Smooth muscle cell (in vitro differentiated cells): ENCODE results near the gene RNFT2. TPM values are rescaled to one million over a fixed set of nuclear protein-coding genes. Genes with fewer than 3 reads are reported as not detected.

Experiments
- DNase-seq: peaks from one replicate; lab custom pipeline; 2025; ENCODE audit not compliant: unreplicated experiment; lab: John Stamatoyannopoulos, UW
- H2AFZ ChIP-seq: fragments of 200-600 bp; sonication (generic); 2 replicates; pipeline ENCODE4 v1.6.0; 2016; ENCODE audit warnings: antibody characterized with exemption, low read depth, mild to moderate bottlenecking
- H3F3A ChIP-seq: fragments of 200-600 bp; sonication (generic); 2 replicates; pipeline ENCODE4 v1.6.0; 2017; ENCODE audit warnings: antibody characterized with exemption, low read depth
- H3K27ac ChIP-seq: fragments of 200-600 bp; sonication (generic); 2 replicates; pipeline ENCODE4 v1.5.1; 2016; ENCODE audit warnings: low read depth, mild to moderate bottlenecking
- H3K27me3 ChIP-seq: fragments of 200-600 bp; sonication (generic); 2 replicates; pipeline ENCODE4 v1.6.1; 2016; ENCODE audit warnings: low read depth, mild to moderate bottlenecking
- H3K36me3 ChIP-seq: fragments of 200-600 bp; sonication (generic); 2 replicates; pipeline ENCODE4 v1.5.1; 2016; ENCODE audit warnings: low read depth
- H3K4me1 ChIP-seq: fragments of 200-600 bp; sonication (generic); 2 replicates; pipeline ENCODE4 v1.5.1; 2016; ENCODE audit warnings: low read depth
- H3K4me2 ChIP-seq: fragments of 200-600 bp; sonication (generic); 2 replicates; pipeline ENCODE4 v1.6.0; 2016; ENCODE audit warnings: mild to moderate bottlenecking
- H3K4me3 ChIP-seq: fragments of 200-600 bp; sonication (generic); 2 replicates; pipeline ENCODE4 v1.5.1; 2016; ENCODE audit warnings: mild to moderate bottlenecking
- H3K79me2 ChIP-seq: fragments of 200-600 bp; sonication (generic); 2 replicates; pipeline ENCODE4 v1.6.0; 2016; ENCODE audit warnings: low read depth, mild to moderate bottlenecking
- H3K9ac ChIP-seq: fragments of 200-600 bp; sonication (generic); 2 replicates; pipeline ENCODE4 v1.6.0; 2016; ENCODE audit warnings: low read depth
- H3K9me3 ChIP-seq: fragments of 200-600 bp; sonication (generic); replicated peaks from 2 replicates; pipeline ENCODE4 v1.5.1; 2016; ENCODE audit warnings: low read depth
- H4K20me1 ChIP-seq: fragments of 200-600 bp; sonication (generic); 2 replicates; pipeline ENCODE4 v1.6.0; 2016; ENCODE audit warnings: low read depth
- CTCF ChIP-seq: fragments of 200-600 bp; sonication (generic); IDR thresholded peaks from 2 replicates; pipeline ENCODE4 v1.5.1; 2017; ENCODE audit warnings: borderline replicate concordance, mild to moderate bottlenecking, antibody characterized with exemption; ENCODE audit not compliant: insufficient read depth, poor library complexity, severe bottlenecking
- WGBS: methylation state at CpG from one replicate; pipeline ENCODE4 v1.1.7; 2016; ENCODE audit warnings: low lambda C conversion rate; 5-methylcytosine and 5-hydroxymethylcytosine counted together
- polyA plus RNA-seq: library from polyadenylated mRNA; unstranded; fragments of >200 nt; fragmentation: Nextera tagmentation; extraction: Ambion mirVana; gene quantifications from 2 replicates; pipeline ENCODE4 v1.2.1, GENCODE V29; 2016
- total RNA-seq: library from RNA; depleted of rRNA; stranded (reverse); fragments of >200 nt; gene quantifications from 2 replicates; pipeline ENCODE4 v1.2.3, GENCODE V29; 2014

RNFT2 gene
- total and polyA plus RNA-seq, 2 experiments from 2014 or later, result 2.0 to 2.4 TPM

- DNase-seq, result no peak
- Histone ChIP-seq H2AFZ (no peak overlapping the region), H3K9ac (no peak overlapping the region), H3K9me3 (no peaks in the 10 kb centered on the region), H3K27ac (no peak overlapping the region), H3K79me2 (no peaks in the 10 kb centered on the region), H3K4me1 (peaks cover 11% of the 10 kb centered on the region), H3F3A (no peaks in the 10 kb centered on the region), H3K4me2 (no peak overlapping the region), H4K20me1 (no peaks in the 10 kb centered on the region), H3K36me3 (no peaks in the 10 kb centered on the region), H3K27me3 (peaks cover 56% of the 10 kb centered on the region), H3K4me3 (no peak overlapping the region)
- TF ChIP-seq CTCF, result no peak
- WGBS, result 83% methylated on average over 2 of the region's 2 CpGs
Observed at GRCh38 chr12:116885491-116885890, 147.4 kb downstream of the RNFT2 start.

- no peaks in the 10 kb centered on the region for H3K4me1 ChIP-seq
- peaks cover 40% of the 10 kb centered on the region for H3K27me3 ChIP-seq
- no peak for TF ChIP-seq CTCF
- H3K27ac ChIP-seq, result no peak overlapping the region
- H3F3A ChIP-seq, result no peaks in the 10 kb centered on the region
- no peaks in the 10 kb centered on the region for H3K79me2 ChIP-seq
- no peaks in the 10 kb centered on the region for H4K20me1 ChIP-seq
- DNase-seq, result no peak
- H2AFZ ChIP-seq, result no peak overlapping the region
- H3K4me3 ChIP-seq, result no peak overlapping the region
- H3K4me2 ChIP-seq, result no peak overlapping the region
- H3K9me3 ChIP-seq, result no peaks in the 10 kb centered on the region
- WGBS, result 73% methylated on average over 1 of the region's 1 CpG
- H3K36me3 ChIP-seq, result no peaks in the 10 kb centered on the region
- no peak overlapping the region for H3K9ac ChIP-seq
Observed at GRCh38 chr12:116887244-116887643, 149.1 kb downstream of the RNFT2 start.

GRCh38 chr12:116887897-116888296 is 149.8 kb downstream of the RNFT2 start:
- 88% methylated on average over 6 of the region's 6 CpGs for WGBS
- H3F3A ChIP-seq, result no peaks in the 10 kb centered on the region

More at GRCh38 chr12:116887897-116888296, 149.8 kb downstream of the RNFT2 start:
- Histone ChIP-seq H4K20me1 (no peaks in the 10 kb centered on the region), H3K4me1 (no peaks in the 10 kb centered on the region), H3K4me3 (no peak overlapping the region), H2AFZ (no peak overlapping the region), H3K27me3 (peaks cover 34% of the 10 kb centered on the region), H3K79me2 (no peaks in the 10 kb centered on the region), H3K27ac (no peak overlapping the region), H3K9ac (no peak overlapping the region), H3K9me3 (no peaks in the 10 kb centered on the region), H3K4me2 (no peak overlapping the region), H3K36me3 (no peaks in the 10 kb centered on the region)
- no peak for TF ChIP-seq CTCF
- no peak for DNase-seq
